NCI-H446 treated with DMSO at 0.1 percent for 48 hours (cell line): ENCODE measurements around the gene NXPH1.

Experiments
- DNase-seq: peaks from one replicate; lab custom pipeline; 2025; lab: John Stamatoyannopoulos, UW

The NXPH1 gene

DNA sequence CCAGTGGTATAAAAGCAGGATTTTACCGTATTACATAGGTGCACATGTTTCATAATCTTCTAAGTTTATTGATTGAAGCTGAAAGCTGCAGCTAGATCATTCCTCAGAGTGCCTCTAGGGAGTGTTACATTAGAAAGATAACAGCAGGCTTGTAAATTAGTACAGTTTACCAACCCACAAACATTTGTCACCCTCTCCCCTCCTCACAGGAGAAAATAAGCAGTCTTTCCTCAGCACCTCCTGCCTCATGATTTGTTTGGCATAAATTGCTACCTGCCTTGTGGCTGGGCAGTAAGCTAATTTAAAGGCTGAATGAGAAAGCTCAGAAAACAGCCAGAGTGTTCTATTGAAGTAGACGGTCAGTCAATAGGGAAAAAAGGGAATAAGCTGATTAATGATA is 74.2 kb downstream of the NXPH1 start:
- DNase-seq: no peak

DNA sequence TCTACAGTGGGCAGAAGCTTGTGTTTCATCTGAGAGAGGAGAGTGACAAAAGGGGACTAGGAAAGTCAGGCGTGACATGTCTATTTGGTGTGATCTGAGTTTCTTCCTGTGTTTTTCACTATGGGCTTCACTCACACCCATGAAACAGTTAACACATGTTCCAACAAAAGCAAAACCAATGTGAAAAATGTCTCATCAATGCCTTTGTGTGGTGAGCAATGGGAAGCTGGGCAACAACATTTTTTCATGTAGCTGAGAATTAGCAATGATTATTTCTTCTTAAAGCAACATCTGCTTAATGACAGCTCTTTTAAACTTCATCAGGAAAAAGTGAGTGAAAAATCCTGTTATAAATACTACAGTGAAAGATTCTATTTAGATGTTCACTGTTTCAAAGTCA is 76.2 kb downstream of the NXPH1 start:
- DNase-seq: no peak

DNA sequence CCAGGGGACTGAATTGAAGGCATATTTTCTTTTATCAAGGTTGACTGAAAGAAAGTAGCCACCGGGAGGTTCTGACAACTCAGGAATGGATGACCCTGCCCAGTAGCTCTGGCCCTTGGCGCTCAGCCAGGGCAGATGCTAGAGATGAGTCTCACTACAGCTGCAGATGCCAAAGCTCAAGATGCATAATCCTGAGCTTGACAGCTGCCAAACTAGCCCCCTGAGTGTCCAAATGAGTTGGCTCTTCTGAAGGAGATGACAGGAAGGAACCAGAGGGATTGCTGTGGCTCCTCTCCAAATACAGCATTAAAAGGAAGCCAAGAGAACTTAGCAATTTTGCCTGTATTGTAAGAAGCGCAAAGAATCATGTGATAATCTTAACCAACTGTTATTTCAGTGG is 78.4 kb downstream of the NXPH1 start:
- DNase-seq: peak; percentile 85

DNA sequence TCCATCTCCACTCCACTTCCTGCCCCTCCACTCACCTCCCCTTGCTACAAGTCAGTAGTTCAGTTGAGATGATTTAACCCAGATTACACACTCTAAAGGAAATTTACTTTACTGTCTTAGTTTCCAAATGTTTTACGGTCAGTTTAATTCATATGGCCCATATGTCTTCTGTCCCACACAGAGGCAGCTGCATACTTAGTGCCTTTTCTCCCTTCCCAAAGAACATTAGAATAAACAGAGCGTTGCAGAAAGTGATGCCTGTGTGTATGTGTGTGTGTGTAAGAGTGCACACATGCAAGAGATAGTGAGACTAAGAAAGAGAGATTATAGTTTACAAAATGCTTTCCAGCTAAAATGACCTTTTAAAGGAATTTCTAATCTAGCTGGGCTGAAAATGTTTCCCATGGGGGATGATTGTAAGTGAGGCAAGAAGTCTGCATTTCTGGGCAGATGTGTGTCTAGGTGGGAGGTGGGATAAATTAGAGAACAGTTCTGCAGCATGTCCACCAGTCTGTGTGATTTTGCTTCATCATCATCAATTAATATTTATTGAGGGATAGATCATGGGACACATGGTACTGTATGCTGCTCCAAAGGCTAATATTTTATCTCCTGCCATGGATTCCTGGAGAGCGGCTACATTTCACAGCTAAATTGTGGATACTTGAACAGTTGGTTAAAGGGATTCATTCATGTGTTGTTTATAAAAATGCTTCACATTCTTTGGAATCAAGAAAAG is 81.5 kb downstream of the NXPH1 start:
- DNase-seq: no peak

DNA sequence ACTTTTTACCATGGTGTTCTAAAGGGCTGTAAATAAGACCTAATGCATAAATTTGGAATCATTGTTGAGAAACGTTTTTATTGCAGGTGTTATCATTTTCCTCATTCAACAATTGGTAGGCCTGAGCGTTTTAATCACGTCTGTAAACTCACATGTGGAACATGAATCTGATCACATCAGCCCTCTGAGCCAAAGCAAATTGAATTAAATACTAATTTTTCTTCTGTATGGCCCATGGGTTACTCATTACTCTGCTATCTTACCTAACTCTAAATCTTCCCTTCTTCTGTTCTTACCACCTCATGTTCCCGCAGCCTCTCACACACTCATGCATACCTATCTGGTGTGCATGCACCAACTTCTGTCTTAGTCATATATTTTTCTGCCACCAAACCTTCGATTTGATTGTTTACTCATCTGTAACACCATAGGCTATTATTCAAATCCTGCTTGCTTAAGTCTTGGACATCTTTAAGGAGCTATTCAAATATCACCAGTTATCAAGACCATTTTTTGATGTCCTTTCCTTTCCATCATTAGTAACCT is 82.3 kb downstream of the NXPH1 start:
- no peak for DNase-seq

DNA sequence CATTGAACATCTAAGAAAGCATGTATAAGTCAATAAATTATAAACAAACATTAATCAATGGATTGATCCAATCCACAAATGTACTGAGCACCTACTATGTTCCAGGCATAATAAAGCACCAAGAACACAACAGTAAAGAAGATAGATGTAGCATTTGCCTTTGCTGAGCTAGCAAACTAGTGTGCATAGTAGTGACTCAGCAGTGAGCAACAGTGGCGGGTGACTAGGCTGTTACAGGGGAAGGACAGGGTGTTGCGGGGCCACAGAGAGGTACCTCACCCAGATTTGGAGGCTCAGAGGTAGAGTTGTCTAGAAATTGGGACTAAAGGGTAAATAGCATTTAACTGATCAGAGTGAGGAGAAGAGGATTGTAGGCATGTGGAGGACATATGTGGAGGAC is 83.6 kb downstream of the NXPH1 start:
- no peak for DNase-seq

DNA sequence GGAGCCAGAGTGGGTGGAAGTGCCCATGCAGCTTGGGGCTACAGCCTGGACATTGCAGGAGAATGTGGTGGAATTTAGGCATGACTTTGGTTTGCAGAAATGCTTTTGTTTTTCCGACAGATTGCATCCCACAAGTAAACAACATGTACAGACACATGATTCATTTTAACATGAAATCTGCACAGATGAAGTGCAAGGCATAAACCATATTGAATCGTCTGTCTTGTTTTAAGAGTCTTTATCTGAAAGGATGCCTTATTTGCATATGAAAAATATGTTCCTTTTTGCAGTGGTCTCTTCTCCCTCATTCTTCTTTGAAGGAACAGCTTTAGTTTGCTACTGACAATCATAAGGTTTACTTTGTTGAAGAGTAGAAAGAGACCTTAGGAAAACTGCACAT is 94.9 kb downstream of the NXPH1 start:
- no peak for DNase-seq

DNA sequence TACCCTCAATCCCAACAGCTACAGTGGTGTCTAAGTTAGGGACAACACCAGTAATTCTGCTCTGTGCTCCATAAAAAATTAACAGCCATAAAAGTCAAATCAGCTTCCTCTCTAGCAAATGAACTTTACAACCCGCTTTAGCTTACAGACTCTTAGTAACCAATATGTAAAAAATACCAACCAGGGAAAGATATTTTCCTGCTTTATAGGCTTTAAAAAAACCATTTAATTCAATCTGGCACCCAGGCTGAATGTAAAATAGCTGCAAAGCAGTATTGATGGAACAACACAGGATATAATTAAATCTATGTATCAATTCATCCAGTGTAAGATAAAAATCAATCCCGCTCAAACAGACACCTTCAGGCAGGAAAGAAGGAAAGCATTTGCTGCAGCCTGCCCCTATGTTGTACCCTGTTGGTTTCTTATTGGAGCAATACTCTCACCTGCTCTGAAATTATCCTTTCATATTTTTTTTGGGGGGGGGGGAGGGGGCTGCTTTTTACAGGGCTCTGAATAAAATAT is 98.6 kb downstream of the NXPH1 start:
- no peak for DNase-seq

DNA sequence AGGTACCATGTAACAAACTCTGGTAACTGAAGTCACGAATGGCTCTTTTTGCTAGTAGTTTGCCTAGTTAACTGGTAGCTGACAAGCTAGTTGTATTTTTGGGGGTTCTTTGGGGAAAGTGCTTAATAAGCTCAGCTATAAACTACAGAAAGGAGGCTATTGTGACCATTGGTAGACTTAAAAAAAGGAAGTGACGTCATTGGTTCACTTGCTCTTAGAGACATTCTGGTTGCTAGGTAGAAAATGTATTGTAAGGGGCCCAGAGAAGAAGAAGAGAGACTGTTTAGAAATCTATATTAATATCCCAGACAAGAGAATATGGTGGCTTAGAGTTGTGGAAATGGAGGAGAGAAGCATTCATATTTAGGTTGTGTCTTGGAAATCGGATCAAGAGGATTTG is 103.0 kb downstream of the NXPH1 start:
- no peak for DNase-seq

DNA sequence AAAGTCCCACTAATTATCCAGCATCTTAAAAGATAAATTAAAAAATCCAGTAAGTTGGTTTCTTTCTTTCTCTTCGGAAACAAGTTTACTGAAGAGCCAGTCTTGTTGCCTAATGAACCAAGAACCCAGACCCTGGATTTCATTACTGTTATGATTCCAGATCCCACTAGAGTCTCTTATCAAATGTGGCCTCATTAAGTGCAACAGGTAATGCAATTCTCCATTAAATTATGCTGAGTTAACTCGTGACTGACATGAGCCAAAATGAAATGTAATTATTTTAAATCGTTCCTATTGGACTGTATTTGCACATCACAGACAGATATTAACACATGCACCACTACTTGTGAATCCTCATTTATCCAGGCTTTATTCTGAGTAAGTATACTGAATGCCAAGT is 115.6 kb downstream of the NXPH1 start:
- no peak for DNase-seq

DNA sequence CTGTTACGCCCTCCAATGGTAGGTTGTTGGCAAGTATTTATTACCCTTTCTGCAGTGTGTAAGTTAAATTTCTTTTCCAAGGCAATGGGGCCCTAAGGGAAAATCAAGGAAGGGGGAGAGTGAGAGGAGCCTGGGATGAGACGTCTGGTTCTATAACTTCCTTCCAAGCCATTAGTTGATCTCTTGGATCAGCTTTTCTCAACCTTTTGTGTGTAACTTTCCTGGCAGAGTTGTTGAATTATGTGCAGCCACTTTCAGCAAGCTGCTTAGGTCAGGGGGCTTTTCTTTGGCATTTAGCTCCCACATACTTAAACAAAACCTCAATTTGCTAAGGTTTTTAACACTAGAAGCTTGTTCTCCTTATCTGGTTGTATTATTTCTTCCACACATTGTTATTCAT is 127.1 kb downstream of the NXPH1 start:
- DNase-seq: peak; percentile 19

DNA sequence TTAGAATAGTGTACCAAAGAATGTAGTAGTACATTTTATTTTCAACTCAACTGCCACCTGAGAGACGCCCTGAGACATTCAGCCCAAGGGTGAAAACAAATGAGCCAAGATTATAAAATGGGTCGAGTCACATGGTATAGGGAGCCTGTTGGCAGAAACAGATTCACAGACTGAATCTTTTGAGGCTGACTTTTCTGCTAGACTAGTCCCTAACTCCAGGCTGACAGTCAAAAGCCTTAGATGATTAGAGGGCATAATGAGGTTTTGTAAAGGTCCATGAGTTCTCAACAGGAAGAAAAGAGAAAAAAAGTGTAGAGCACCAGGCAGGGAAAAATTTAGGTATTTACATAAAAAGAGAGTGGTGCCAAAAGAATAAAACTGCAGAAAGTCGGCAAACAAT is 128.0 kb downstream of the NXPH1 start:
- no peak for DNase-seq

DNA sequence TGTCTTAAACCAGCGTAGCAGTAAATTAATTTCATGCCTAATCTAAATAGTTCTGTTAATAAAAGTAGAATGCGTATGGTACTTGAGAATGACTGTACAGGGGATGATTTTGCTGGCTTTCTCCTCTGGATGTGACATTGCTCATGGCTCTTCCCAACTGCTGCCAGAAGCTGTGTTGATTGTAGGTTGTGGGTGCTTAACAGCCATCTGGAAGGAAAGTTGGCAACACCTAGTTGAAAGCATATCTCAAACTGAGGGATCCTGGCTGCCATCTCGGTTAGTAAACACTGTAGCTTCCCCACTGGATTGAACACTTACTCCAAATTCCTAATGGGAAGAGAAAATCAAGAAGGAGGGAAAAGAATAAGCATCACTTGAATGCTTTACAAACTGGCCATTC is 130.9 kb downstream of the NXPH1 start:
- DNase-seq: peak; percentile 95

DNA sequence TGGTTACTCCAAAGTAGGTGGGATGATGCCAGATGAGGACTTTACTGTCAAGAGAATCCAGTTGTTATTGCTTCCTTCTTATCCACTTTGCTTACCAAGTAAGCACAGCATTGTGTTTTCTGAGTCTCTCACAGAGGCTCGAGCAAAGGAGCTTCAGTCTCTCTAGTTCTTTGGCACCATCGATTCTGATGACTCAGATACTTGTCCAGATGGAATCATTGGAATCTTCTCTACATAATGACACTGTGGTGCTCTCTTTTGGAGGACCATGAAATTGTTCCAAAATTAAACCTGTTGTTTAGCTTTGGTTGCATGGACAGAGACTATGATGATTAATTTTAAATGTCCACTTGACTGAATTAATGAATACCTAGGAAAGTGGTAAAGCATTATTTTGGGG is 132.6 kb downstream of the NXPH1 start:
- peak; percentile 81 for DNase-seq

DNA sequence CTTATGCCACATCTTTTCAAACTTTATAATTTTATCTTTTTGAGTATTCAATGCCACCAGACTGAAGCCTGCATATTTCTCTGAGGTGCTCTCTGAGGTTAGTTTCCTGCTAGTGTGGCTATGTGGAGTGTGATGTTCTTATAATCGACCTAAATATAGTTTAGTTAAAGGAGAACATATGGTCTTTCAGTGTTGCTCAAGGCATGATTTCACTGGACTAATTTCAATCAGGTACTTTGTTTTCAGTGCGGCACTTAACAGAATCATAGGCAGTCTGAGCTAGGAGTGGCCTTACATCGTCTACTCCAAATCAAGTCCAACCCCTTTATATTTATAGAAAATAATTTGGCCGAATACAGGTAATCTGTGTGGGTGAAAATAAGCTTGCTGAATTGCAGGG is 134.2 kb downstream of the NXPH1 start:
- no peak for DNase-seq

DNA sequence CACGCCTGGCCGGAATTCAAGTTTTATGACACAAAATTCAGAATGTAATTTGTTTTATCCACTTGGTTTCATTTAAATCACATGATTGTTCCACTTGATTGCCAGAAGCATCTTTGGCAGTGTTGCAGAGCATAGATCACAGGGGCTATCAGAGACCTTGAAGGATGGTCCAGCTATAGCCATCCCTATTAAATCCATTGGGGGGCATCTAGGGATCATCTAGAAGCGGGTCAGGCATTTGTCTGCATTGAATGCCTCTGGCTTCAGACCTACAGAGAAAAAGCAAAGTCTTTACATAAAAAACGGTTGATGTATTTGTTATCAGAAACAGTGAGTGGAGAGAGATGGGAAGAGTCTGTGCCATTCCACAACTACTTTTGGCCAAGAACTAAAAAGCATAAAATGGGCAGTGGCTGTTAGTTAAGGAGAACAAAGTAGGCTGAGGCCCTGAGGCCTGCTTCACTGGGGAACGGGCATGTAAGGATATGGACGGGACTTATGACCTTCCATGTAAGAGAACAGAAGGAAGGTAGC is 146.3 kb downstream of the NXPH1 start:
- DNase-seq: no peak

DNA sequence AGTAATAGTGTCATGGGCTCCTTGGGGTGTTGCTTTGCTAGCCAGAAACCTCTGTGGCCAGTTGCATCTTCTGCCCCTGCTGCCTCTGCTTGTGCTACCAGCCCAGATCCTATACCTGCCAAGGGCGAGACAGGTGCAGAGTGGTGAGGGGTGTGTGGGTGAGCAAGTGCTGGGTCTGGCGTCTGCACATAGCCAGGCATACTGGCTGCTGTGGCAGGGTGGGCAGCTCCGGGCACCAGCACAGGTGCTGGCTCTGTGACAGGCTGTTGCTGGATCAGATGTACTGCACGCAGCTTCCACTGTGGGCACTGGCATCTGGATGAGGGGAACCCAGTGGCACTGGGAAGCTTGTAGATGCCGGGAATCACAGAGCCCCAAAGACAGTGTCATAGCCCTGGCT is 148.4 kb downstream of the NXPH1 start:
- DNase-seq: no peak

DNA sequence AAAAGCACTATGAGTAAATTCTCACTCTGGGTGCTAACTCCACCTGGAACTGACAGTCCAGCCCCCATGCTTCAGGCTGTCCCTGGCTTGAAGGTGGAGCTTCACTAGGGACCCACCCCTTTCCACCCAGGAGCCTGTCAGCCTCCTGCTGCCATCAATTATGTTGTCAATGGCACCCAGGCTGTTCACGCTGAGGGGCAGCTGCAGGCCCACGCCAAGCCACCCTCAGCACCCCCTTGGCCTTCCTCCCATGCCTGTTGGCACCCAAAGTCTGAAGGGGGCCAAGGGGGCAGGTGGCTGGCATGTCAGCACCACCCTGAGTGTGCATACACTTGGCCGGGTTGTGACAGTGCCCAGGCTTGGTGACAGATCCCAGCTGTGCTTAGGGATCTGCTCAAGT is 149.3 kb downstream of the NXPH1 start:
- no peak for DNase-seq

DNA sequence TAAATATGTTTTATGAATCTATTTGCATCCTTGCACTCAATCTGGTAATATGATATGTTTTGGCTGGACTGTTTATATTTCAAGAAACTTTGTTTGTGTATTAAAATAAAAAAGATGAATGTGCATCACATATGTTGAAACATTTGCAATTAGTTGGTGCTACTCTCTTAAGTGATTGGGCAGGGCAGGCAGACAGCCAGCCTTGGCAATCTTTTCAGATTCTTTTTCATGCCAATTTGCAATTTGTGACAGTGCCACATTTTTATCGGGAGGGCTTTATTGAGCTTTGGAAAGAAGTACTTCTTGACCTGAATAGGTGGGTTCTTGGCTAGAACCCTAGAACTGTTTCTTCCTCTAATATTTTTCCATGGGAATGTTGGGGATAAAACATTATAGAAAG is 152.2 kb downstream of the NXPH1 start:
- peak; percentile 60 for DNase-seq

DNA sequence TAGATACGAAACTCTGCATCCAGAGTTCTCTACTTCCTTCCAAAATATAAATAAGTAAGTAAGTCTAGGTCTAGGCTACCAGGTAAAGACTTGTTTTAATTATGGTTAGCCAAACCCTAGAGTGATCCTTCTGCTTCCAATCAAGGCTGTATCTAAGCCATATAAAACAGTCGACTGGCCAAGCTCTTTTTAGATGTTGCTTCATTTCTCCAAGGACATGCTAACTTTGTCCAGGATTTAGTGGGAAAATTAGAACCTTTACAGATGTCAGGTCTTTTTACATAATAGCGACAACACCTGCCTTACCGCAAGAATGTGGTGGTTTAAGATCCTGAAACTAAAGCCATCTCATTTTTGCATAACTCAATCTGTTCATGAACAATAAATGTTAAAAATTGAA is 156.8 kb downstream of the NXPH1 start:
- DNase-seq: no peak

DNA sequence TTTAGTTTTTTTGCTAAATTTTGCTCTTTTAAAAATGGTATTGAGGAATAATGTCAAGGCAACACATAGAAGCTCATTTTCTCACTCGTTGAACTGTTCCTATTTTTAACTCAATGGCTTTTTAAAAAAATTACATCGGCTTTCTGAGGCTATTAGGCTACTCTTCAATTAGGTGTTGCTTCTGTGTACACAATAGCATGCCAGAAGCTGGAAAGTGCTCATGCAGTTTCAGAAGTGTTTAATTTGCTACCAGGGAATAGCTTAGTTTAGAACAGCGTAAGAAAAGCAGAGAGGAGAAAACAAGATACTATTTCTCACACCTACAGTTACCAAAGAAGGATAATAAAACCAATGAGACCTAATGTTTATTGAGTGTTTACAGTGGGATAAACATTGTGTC is 157.4 kb downstream of the NXPH1 start:
- DNase-seq: no peak

DNA sequence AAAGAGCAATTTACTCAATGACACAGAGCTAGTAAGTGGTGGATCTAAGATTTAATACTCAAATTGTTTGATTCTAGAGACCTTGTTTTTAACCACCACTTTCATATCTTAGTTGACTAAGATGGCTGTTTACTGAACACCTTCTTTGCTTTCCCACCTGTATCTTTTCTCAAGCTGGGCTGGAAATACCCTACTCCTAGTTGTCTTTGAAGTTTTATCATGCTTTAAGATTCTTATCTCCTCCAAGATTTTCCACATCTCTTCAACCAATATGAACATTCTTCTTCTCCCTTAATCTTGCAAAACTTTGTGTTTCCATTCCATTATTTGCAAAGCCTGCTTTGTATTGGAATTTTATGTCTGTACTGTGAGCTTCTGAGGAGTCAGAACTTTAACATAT is 157.9 kb downstream of the NXPH1 start:
- no peak for DNase-seq

DNA sequence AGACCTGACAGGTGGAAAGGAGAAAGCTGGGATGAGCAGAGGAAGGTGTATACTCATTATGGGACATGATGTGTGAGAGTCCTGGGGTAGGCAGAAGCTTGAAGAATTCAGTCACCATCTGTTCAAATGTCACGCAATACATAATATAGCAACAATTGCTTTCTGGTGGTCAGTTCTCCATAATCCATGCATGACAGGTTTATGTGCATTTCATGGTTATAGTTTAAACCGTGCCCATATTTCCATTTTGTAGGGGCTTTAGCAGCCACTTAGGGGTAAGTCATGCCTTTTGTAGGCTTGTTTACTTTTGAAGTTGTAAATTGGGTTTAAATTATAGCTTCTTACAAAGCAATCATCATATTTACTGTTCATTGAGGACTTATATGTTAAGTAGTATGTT is 158.8 kb downstream of the NXPH1 start:
- DNase-seq: no peak

DNA sequence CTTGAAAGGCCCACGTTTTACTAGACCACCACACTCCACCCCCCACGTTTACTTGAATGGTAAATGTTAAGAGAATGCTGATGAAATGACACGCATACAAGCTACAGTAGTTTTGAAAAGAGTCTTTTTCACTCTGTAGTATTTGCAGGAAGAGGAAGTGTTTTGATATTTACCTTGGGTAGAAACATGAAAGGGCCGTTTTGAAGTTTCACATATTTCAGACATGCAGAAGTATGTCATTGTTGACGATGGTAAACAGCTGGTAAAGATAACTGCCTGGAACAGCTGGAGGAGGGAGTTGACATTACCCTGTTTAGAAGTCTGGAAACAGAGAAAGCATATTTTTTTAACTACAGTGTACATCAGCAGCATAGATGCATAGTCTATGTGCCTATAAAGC is 160.7 kb downstream of the NXPH1 start:
- no peak for DNase-seq
